Renal pelvis (tissue), 4 donors: ENCODE data around the gene ABHD12. TPM values are rescaled to one million over a fixed set of nuclear protein-coding genes. Genes with fewer than 3 reads are reported as not detected.

Experiments
- DNase-seq: peaks from one replicate; pipeline ENCODE4 v3.0.0-alpha.2; 2013
- polyA plus RNA-seq, 3 donors: library from polyadenylated mRNA; unstranded; fragments of 120-200 nt; gene quantifications; one replicate each; pipeline ENCODE4 v1.2.1, GENCODE V29; 2013; ENCODE audit not compliant: insufficient read length in 3 of 3

Gene ABHD12
- polyA plus RNA-seq, 3 donors, result 43.2 to 54.4 (median 45.2) TPM

DNA sequence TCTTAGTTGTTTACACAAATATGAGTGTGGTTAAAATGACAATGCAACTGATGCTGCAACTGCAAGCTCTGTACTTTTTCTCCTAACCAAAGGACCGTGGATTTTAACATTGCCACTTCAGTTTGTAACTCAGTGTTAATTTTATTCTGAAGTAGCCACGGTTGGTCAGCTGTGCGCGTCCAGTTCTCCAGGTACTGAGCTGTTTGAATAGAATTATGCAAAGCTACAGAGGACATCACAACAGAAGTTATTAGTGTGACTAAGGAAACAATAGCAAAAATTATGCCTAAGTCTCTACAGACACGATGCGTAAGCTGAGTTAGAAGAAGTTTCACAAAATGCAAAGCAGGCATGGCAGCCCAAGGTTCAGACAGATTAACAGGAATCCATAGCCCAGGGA is 4.4 kb upstream of the ABHD12 start:
- DNase-seq, result no peak

DNA sequence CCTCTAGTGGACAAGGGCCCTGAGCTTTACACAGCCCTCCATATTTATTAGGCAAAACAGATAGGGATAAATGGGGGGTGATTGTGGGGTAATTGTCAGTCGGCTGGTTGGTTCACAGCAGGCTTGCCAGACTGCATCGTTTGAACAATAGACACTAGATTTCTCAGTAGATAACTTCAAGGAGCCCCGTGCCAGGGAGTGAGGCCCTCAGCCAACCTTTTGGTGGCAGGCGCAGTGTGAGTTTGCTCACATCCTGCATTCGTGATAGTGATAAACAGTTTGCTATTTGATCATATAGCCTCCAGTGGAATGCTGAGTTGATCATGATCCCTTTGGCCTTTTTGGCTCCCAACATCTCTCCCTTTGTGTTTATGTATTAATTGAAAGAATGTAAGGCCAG is 3.6 kb upstream of the ABHD12 start:
- DNase-seq, result no peak

DNA sequence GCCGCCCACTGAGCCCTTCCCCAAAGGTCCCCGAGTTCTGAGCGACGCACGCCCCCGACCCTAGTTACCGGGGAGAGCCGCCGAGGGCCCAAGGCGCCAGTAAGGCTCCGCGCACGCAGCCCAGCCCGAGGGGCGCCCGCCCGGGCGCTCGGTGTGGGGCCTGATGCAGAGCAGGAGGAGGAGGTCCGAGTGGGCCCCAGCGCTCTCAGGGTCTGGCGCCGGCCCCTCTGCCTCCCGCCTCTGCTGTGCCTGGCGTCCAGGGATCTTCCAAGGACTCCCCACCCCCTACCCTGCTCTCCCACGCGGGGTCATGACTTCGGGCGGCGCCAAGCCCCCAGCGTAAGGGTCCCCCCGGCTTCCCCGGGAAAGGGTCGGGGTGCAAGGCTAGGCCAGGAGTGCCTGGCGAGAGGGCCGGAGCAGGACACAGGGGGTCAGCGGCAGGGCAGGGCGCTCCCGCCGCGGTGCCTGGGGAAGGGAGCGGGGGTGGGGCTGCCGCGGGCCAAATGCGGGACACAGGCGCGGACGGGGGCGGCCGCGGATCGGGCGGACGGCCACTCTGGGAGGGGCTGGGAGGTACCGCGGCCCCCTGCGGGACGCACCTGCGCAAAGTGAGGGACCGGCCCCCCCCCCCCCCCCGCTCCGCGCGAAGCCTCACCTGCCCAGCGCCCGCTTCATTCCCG is 637 bp downstream of the ABHD12 start:
- peak; percentile 37 for DNase-seq

DNA sequence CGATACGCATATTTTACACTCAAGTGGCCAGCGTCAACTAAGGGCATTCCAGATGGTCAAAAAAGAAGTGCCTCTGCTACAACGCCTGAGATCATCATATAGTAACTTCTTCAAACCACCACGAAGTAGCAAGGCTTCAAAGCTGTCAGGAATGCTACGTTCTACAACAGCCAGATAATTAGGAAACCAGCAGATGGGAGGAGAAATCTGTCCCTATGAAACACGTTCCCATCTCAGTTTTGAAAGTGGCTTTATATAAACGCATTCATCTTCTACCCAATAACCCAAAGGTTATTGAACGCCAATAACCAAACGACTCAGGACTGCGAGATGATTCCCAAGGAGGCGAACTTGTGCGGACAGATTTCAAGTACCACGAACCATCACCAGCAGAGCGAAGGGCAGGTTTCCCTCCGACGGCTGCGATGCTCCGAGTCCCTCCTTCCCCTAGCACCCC is 1.2 kb downstream of the ABHD12 start:
- DNase-seq, result no peak

DNA sequence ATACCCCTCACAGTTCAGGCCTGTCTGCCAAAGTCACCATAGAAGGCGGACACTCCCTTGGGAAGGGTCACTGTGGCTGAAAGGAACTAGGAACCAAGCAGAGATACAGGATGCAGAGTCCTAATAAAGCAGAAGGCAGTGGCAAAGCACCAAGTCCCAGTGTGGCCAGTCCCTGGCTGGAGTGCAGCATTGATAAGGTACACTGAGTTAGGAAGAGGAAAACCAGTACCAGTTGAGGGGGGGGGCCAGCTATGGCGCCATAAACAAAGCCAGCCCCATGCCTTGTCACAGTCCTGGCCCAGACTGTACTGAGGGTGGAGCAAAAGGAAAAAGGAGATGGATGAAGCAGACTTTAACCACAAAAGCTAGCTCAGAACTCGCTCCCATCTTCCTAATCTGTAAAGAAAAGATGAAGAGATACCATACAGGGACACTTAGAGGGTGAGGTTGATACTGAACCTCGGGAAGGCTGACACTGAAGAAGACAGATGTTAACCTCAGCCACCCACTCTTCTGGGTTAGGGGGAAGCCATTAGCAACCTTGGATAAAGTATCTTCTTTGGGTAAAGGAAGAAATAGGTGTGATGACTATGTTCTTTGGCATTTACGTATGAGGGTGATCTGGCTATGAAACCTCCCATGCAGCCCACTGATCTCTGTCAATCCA is 7.8 kb downstream of the ABHD12 start:
- no peak for DNase-seq

DNA sequence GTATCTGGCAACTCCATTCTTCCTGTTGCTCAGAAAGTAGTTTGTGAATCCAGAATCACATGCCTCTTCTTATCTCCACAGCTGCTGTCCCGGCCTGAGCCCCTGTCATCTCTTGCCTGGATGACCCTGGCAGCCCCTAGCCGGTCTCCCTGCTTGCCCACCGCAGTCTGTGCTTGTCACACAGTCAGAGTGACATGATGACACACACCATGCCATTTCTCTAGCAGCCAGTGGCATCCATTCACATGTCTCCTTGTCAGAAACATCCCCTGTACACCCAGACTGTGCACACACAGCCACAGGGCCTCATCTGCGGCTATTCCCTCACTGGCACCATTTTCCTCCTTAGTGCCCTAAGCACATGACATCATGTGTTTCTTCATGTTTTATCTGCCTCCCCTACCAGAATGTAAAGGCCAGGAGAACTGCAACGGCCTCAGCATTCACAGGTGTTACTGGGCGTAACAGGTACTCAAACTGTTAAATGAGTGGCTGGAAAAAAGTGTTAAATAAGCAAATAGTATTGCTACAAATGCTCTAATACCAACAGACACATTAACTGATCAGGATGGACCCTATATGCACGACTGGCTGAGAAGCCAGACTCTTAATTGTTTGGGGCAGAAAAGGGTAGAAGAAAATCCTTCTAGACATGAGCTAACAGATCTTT is 9.6 kb downstream of the ABHD12 start:
- DNase-seq, result no peak

DNA sequence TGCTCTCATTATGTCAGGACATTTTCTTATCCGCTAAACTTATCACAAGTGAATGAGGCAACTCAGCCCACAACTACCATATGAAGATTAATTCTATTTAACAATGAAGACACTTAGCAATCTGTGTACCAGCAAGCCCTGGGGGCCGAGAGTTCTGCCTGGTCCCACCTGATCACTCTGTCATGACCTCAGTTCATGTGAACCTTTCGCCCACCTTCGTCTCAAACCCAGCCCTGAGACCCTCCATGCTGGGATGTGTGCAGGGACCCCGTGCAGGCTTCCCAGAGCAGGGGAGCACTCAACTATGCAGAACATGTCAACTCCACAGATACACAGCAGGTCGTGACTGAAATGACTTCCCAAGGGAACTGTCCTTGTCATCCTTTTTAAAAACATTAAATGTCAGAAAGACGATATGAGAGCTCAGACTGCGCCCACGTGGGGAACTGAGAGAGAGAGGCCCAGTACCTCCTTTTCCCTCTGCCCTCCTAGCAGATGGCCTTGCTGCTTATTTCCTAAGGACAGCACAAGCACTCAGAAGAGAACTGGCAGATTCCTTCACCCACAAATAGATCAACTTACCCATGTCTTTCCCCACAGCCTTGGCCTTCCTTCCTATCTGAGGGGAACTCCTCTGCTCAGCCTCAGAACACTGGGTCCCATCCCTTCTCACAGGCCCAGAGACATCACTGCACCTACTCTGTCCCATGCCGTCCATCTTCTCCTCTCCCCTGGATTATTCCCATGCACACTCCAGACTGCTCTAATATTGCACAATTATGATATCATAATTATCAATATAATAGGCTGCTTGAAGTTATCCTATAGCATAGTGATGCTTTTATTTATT is 11.5 kb downstream of the ABHD12 start:
- no peak for DNase-seq

DNA sequence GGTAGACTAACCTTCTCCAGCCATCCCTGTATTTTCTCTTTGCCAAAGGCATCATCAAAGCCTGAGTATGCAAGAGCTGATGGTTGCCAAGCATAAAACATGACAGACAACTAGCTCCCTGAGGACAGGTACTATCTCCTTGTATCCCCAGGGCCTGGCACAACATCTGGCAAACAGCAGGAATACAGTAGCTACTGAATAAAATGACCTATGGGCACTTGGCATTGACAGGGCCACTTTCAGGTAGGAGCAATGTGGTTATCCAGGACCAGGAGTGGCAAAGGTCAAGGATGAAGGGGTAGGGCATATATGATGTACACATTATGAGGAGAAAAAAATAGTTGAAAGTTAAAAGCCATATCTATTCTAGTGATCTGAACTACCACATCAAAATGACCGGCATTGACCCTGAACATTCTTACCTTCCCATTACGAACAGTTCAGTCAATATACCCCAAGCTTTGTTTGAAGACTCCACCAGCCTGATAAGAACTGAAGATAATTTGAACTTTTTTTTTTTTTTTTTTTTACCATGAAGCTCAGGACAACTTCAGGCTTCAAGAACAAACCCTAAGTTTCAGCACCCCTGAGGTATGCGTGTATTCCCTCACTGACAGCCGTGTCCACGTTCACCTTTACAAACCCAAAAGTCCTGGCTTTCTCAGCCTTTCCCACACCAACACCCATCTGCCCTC is 12.3 kb downstream of the ABHD12 start:
- no peak for DNase-seq

DNA sequence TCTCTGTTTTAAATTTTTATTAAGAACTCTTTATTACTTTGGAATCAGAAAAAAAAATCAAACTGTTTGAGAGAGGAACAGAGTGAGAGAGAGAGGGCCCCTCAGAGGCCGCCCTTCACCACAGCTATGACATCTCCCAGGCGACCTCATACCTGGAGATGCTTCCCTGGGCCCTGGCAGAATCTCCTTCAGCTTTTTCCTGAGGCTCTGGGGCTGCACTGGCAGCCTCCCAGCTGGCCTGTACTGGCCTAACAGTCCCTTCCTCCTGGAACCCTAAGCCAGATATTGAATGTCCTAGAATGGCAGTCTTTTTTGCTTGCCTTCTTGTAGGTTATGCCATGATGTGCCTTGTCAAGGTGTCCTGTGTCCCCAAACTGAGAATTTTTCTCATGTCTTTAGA is 13.7 kb downstream of the ABHD12 start:
- no peak for DNase-seq

DNA sequence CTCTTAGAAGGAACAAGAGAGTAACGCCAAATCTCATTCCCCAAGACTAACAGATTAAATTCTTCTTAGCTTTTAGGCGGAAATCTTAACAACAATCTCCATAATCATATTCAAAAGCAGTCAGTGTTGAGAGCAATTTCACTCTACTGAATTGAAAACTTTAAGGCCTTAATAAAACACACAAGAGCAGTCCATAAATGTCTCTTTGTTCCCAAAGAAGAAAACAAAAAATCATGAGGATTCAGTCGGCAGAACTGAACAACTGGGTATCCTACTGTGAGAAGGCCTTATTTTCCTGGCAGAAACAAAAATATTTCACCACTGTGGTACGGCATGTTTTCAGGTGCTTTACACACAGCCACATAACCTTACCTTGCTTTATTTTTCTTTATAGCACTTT is 14.4 kb downstream of the ABHD12 start:
- DNase-seq, result no peak

DNA sequence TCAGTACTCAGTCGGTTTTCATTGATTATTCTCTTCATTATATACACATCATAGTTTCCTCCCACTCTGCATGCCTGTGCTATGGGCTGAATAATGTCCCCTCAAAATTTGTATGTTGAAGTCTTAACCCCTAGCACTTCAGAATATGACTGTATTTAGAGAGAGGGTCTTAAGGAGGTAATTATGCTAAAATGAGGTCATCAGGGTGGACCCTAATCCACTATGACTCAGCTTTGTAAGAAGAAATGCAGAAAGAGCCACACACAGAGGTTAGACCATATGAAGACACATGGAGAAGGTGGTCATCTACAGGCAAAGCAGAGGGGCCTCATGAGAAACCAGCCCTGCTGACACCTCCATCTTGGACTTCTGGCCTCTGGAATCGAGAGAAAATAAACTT is 15.8 kb downstream of the ABHD12 start:
- no peak for DNase-seq

DNA sequence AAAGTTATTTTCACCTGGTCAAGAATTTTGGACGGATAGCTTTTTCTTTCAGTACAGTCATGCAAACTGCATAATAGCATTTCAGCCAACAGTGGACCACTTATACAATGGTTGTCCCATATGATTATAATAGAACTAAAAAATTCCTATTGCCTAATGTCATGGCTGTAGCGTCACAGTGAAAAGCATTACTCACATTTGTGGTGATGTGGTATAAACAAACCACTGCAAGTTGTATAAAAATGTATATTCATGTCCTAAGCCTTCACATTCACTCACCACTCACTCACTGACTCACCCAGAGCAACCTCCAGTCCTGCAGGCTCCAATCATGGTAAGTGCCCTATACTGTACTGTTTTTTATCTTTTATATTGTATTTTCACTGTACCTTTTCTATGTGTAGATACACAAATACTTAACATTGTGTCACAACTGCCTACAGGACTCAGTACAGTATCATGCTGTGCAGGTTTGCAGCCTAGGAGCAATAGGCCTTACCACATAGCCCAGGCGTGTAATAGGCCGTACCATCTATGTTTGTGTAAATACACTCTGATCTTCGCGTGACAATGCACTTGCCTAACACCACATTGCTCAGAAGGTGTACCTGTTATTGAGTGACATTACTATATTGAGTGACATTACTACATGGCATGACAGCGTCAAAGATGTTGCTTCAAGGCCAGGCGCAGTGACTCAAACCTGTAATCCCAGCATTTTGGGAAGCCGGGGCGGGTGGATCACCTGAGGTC is 17.9 kb downstream of the ABHD12 start:
- DNase-seq, result no peak

DNA sequence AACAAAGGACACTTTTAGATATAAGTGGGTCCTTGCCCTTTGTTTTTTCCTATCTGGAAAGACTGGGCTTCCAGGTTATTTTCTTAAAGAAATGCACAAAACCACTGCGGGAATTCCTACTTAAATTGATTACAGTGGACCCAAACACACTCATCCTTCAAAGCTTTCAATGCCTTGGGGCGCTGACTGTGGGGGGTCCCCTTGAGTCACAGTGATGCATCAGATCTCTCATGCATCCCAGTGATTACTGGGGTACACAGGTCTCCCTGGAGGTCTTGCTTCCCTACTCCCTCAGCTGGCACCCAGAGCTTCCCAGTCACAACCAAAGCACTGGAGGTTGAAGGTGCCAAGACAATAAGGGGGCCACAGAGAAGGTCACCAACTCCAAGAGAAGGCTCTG is 20.7 kb downstream of the ABHD12 start:
- no peak for DNase-seq

DNA sequence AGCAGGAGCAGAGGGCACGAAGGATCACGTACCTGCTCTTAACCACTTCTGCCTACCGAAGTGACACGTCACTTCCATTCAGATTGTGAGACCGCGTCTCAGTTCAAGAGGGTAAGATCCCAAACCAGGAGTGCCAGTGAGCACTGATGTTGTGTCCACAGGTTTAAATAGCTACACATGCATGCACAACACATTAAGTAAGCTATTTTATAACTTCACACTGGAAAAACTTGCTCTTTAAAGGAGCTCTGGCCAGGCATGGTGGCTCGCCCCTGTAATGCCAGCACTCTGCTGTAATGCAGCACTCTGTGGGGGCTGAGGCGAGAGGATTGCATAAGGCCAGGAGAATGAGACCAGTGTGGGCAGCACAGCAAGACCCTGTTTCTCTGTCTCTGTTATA is 21.1 kb downstream of the ABHD12 start:
- DNase-seq, result no peak

DNA sequence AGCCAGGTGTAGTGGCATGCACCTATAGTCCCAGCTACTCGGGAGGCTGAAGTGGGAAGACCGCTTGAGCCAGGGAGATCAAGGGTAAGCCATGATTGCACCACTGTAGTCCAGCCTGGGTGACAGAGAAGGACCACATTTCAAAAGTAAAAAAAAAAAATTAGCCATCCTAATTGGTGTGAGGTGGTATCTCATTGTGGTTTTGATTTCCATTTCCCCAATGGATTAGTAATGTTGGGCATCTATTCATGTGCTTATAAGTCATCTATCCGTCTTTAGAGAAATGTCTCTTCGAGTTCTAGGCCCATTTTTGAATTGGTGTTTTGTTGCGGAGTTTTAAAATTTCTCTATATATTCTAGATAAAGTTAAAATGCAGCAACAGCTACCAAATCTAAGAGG is 21.7 kb downstream of the ABHD12 start:
- no peak for DNase-seq

DNA sequence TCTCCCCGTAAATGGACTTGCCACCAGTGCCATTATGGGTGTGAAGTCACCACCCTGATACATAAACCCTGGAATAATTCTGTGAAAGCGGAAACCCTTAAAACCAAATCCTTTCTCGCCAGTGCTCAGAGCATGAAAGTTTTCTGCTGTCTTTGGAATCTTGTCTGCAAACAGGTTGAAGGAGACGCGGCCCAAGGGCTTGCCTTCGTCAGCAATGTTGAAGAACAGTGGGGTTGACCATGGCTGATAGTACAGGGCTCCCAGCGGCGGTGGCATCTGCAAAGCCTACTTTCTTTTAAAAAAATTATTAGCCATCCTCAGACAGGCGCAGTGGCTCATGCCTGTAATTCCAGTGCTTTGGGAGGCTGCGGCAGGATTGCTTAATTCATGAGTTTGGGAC is 22.1 kb downstream of the ABHD12 start:
- DNase-seq, result no peak

DNA sequence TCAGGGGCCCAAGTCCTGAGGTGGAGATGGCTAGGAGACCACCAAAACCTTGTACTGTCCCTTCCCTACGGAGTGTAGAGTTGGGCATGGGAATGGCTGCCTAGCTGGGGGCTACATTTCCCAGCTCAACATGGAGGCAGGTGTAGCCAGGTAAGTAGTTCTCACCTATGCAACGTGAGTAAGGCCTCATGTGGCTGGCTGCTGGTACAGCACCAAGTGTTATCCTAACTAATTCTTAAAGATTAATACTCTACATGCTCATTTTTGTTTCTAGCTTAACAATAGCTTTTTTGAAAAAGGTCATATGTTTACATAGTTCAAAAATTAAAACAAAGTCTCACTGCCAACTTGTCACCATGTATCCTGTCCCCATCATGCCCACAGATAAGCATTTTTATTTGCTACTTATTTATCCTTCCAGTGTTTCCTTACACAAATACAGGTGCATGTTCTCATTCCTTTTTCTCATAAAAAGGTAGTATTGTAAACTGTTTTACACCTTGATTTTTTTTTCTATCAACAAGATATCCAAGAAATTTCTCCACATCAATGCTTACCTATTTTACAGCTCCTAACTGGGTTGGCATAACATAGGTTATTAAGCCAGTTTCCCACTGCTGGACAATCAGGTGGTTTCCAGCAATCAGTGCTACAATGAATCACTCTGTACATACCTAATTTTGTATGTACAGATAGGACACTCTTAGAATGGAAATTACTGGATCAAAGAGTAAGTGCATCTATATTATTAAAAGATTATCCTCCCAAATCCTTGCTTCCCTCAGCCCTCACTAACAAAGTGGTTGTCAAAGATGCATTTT is 25.5 kb downstream of the ABHD12 start:
- no peak for DNase-seq

DNA sequence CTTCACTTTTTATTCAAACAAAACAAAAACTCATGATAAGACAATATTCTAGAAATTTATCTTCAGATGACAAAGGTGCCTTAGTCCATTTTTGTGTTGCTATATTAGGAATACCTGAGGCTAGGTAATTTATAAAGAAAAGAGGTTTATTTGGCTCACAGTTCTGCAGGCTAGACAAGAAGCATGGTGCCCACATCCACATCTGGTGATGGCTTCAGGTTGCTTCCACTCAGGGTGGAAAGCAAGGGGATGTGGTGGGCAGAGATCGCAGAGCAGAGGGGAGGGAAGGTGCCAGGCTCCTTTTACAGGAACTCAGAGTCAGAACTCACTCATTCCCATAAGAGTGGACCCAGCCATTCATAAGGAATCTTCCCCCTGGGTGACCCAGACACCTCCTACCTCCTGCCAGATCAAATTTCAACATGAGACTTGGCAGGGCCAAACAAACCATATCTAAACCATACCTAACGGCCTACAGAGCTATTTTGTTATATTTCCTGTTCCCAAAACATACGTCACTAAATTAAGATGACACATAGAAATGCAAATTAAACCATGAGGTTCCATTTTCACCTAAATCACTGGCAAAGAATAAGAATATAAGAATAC is 26.4 kb downstream of the ABHD12 start:
- DNase-seq, result no peak

DNA sequence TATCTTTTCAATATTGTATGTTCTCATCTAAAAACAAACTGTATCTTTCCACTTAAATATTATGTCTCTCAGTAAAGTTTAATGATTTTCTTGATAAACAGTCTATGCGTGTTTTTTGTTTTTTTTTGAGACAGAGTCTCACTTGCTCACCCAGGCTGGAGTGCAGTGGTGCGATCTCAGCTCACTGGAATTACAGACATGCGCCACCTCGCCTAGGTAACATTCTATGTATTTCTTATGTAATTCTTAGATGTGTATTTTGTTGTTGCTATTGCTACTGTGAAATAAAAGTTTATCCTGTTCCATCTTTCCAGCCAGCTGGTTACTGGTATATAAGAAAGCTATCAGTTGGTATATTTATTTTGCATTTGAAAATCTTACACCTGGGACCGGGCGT is 29.4 kb downstream of the ABHD12 start:
- no peak for DNase-seq
